ENCODE measurements around the gene OR56A4. TPM values are rescaled to one million over a fixed set of nuclear protein-coding genes. Genes with fewer than 3 reads are reported as not detected.

OR56A4 gene
- total and polyA plus RNA-seq, 2 donors: not detected

- 89% methylated on average over 4 of the region's 4 CpGs for WGBS
- no peak overlapping the region for H3K4me3 ChIP-seq (ENCODE audit: low read length in 2 of 2)
- H3K27me3 ChIP-seq (ENCODE audit: control insufficient read depth in 2 of 2, insufficient read depth in 1 of 2, low read length in 1 of 2): no peaks in the 10 kb centered on the region
- no peaks in the 10 kb centered on the region for H3K36me3 ChIP-seq (ENCODE audit: control insufficient read depth in 2 of 2, insufficient read depth in 2 of 2, low read length in 1 of 2)
- no peak for DNase-seq (ENCODE audit: low read depth in 6 of 9, low spot score in 9 of 9)
- no peaks in the 10 kb centered on the region for H3K4me1 ChIP-seq (ENCODE audit: control insufficient read depth in 2 of 2, insufficient read depth in 2 of 2, low read length in 2 of 2)
- H3K27ac ChIP-seq (ENCODE audit: low read depth in 1 of 2, low read length in 1 of 2): no peak overlapping the region
- no peaks in the 10 kb centered on the region for H3K9me3 ChIP-seq (ENCODE audit: control insufficient read depth in 2 of 2, insufficient read depth in 1 of 2, low read length in 1 of 2)
Observed at GRCh38 chr11:6012035-6012668, 5.4 kb upstream of the OR56A4 start.

GRCh38 chr11:6006395-6006794 is 351 bp downstream of the OR56A4 start:
- Histone ChIP-seq H3K27me3 (ENCODE audit: control insufficient read depth in 2 of 2, insufficient read depth in 1 of 2, low read length in 1 of 2) (no peaks in the 10 kb centered on the region), H3K4me1 (ENCODE audit: control insufficient read depth in 2 of 2, insufficient read depth in 2 of 2, low read length in 2 of 2) (no peaks in the 10 kb centered on the region), H3K9me3 (ENCODE audit: control insufficient read depth in 2 of 2, insufficient read depth in 1 of 2, low read length in 1 of 2) (no peaks in the 10 kb centered on the region), H3K4me3 (ENCODE audit: low read length in 2 of 2) (no peak overlapping the region), H3K36me3 (ENCODE audit: control insufficient read depth in 2 of 2, insufficient read depth in 2 of 2, low read length in 1 of 2) (no peaks in the 10 kb centered on the region), H3K27ac (ENCODE audit: low read depth in 1 of 2, low read length in 1 of 2) (no peak overlapping the region)
- DNase-seq (ENCODE audit: low read depth in 6 of 9, low spot score in 9 of 9): no peak

DNA sequence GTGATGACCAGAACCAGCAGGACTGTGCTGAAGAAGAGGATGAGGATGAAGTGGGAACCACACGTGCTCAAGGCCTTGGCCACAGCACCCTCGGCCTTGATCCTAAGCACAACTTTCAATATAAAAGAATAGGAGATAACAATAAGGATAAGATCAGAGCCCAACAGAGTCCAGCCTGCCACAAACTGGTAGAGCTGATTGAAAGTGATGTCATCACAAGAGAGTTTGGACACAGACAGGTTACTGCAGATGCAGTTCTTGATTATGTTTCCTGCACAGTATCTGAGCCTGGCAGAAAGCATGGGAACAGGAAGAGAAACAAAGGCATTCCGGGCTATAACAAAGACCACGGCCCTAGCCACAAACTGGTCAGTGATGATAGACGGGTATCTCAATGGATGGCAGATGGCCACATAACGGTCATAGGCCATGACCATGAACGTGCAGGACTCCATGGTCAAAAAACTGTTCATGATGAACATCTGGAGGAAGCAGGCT is 4.5 kb downstream of the OR56A4 start:
- Histone ChIP-seq H3K27ac (ENCODE audit: low read depth in 1 of 2, low read length in 1 of 2) (no peak overlapping the region), H3K4me1 (ENCODE audit: control insufficient read depth in 2 of 2, insufficient read depth in 2 of 2, low read length in 2 of 2) (no peaks in the 10 kb centered on the region), H3K27me3 (ENCODE audit: control insufficient read depth in 2 of 2, insufficient read depth in 1 of 2, low read length in 1 of 2) (no peaks in the 10 kb centered on the region), H3K36me3 (ENCODE audit: control insufficient read depth in 2 of 2, insufficient read depth in 2 of 2, low read length in 1 of 2) (no peaks in the 10 kb centered on the region), H3K9me3 (ENCODE audit: control insufficient read depth in 2 of 2, insufficient read depth in 1 of 2, low read length in 1 of 2) (no peaks in the 10 kb centered on the region), H3K4me3 (ENCODE audit: low read length in 2 of 2) (no peak overlapping the region)
- 49% methylated on average over 7 of the region's 7 CpGs for WGBS
- no peak for DNase-seq (ENCODE audit: low read depth in 6 of 9, low spot score in 9 of 9)

DNA sequence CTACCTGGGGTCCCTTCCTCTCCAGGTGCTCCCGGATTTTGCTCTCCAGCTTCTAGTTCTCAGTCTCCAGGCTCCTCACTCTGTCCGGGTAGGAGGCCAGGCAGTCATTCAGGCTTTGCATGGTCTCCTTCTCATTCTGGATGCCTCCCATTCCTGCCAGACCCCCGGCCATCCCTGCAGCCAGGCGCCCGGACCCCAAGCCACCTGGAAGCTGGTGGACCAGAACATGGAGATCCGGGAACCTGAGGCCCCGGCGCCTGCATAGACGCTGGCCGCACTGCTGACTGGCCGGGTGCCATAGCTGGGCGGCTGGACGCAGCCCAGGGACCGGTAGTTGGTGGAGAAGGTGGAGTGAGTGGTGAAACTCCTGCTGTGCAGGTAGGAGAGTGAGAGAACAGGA is 12.0 kb downstream of the OR56A4 start:
- H3K36me3 ChIP-seq (ENCODE audit: control insufficient read depth in 2 of 2, insufficient read depth in 2 of 2, low read length in 1 of 2): no peaks in the 10 kb centered on the region
- H3K9me3 ChIP-seq (ENCODE audit: control insufficient read depth in 2 of 2, insufficient read depth in 1 of 2, low read length in 1 of 2): no peaks in the 10 kb centered on the region
- no peaks in the 10 kb centered on the region for H3K27me3 ChIP-seq (ENCODE audit: control insufficient read depth in 2 of 2, insufficient read depth in 1 of 2, low read length in 1 of 2)
- DNase-seq (ENCODE audit: low read depth in 6 of 9, low spot score in 9 of 9): no peak
- no peak overlapping the region for H3K4me3 ChIP-seq (ENCODE audit: low read length in 2 of 2)
- no peaks in the 10 kb centered on the region for H3K4me1 ChIP-seq (ENCODE audit: control insufficient read depth in 2 of 2, insufficient read depth in 2 of 2, low read length in 2 of 2)
- 92% methylated on average over 14 of the region's 14 CpGs for WGBS
- H3K27ac ChIP-seq (ENCODE audit: low read depth in 1 of 2, low read length in 1 of 2): no peak overlapping the region

GRCh38 chr11:5992604-5993251 is 14.0 kb downstream of the OR56A4 start:
- no peaks in the 10 kb centered on the region for H3K9me3 ChIP-seq (ENCODE audit: control insufficient read depth in 2 of 2, insufficient read depth in 1 of 2, low read length in 1 of 2)
- no peaks in the 10 kb centered on the region for H3K4me1 ChIP-seq (ENCODE audit: control insufficient read depth in 2 of 2, insufficient read depth in 2 of 2, low read length in 2 of 2)
- H3K36me3 ChIP-seq (ENCODE audit: control insufficient read depth in 2 of 2, insufficient read depth in 2 of 2, low read length in 1 of 2): no peaks in the 10 kb centered on the region
- 66% methylated on average over 3 of the region's 3 CpGs for WGBS
- no peak overlapping the region for H3K27ac ChIP-seq (ENCODE audit: low read depth in 1 of 2, low read length in 1 of 2)
- no peaks in the 10 kb centered on the region for H3K27me3 ChIP-seq (ENCODE audit: control insufficient read depth in 2 of 2, insufficient read depth in 1 of 2, low read length in 1 of 2)
- peak in 1 of 9 donors; percentile 4 for DNase-seq (ENCODE audit: low read depth in 6 of 9, low spot score in 9 of 9)
- no peak overlapping the region for H3K4me3 ChIP-seq (ENCODE audit: low read length in 2 of 2)

DNA sequence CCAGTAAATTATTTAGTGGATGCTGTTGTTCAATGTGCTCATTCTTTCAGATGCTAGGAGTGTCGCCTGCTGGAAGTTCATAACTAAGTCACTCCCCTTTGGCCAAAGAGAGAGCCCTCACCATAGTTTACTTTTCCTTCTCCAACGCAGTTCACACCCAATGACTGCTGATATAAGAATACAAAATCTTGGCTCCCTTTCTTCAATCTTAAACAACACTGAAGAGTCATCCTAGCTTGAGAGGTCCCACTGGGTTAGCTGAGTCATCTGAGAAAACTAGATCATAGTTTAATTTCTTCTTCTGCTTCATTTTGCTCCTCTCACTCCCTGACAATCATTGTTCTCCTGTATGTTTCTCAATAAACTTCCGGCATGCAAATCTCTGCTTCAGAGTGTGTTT is 14.6 kb downstream of the OR56A4 start:
- DNase-seq (ENCODE audit: low read depth in 6 of 9, low spot score in 9 of 9): no peak
- Histone ChIP-seq H3K27ac (ENCODE audit: low read depth in 1 of 2, low read length in 1 of 2) (no peak overlapping the region), H3K36me3 (ENCODE audit: control insufficient read depth in 2 of 2, insufficient read depth in 2 of 2, low read length in 1 of 2) (no peaks in the 10 kb centered on the region), H3K4me3 (ENCODE audit: low read length in 2 of 2) (no peak overlapping the region), H3K9me3 (ENCODE audit: control insufficient read depth in 2 of 2, insufficient read depth in 1 of 2, low read length in 1 of 2) (no peaks in the 10 kb centered on the region), H3K4me1 (ENCODE audit: control insufficient read depth in 2 of 2, insufficient read depth in 2 of 2, low read length in 2 of 2) (no peaks in the 10 kb centered on the region), H3K27me3 (ENCODE audit: control insufficient read depth in 2 of 2, insufficient read depth in 1 of 2, low read length in 1 of 2) (no peaks in the 10 kb centered on the region)
- WGBS: 88% methylated on average over 3 of the region's 3 CpGs

GRCh38 chr11:5989203-5989602 is 17.5 kb downstream of the OR56A4 start:
- Histone ChIP-seq H3K27ac (ENCODE audit: low read depth in 1 of 2, low read length in 1 of 2) (no peak overlapping the region), H3K27me3 (ENCODE audit: control insufficient read depth in 2 of 2, insufficient read depth in 1 of 2, low read length in 1 of 2) (no peaks in the 10 kb centered on the region), H3K4me3 (ENCODE audit: low read length in 2 of 2) (no peak overlapping the region), H3K9me3 (ENCODE audit: control insufficient read depth in 2 of 2, insufficient read depth in 1 of 2, low read length in 1 of 2) (no peaks in the 10 kb centered on the region), H3K4me1 (ENCODE audit: control insufficient read depth in 2 of 2, insufficient read depth in 2 of 2, low read length in 2 of 2) (no peaks in the 10 kb centered on the region), H3K36me3 (ENCODE audit: control insufficient read depth in 2 of 2, insufficient read depth in 2 of 2, low read length in 1 of 2) (no peaks in the 10 kb centered on the region)
- DNase-seq (ENCODE audit: low read depth in 6 of 9, low spot score in 9 of 9): no peak
- WGBS: 94% methylated on average over 4 of the region's 4 CpGs

DNA sequence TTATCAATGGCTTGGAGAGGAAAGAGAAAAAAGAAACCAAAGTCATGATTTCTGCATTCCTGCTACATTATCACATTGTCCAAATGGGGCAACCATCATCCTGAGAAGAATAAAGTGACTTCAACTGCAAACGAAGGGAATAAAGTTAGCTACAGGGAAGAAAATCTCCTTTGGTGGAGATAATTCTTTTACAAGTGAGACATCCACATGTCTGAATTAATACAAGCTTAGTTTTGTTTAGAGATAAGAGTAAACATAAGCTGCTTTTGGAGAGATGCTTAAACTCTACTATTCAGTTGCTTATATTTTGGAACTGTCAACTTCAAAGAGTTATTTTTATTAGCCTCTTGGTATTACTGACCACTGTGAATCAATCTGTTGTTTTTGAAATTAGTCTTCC is 19.9 kb downstream of the OR56A4 start, which contains the start of gene OR52L1:
TSS of gene OR52L1 (minus strand) at position 101 of the 400 bp plus-strand sequence. CDS start at position 46, 55 bp downstream.
- Histone ChIP-seq H3K9me3 (ENCODE audit: control insufficient read depth in 2 of 2, insufficient read depth in 1 of 2, low read length in 1 of 2) (no peaks in the 10 kb centered on the region), H3K27ac (ENCODE audit: low read depth in 1 of 2, low read length in 1 of 2) (no peak within 1 kb of the TSS), H3K36me3 (ENCODE audit: control insufficient read depth in 2 of 2, insufficient read depth in 2 of 2, low read length in 1 of 2) (no peaks in the 10 kb centered on the region), H3K4me1 (ENCODE audit: control insufficient read depth in 2 of 2, insufficient read depth in 2 of 2, low read length in 2 of 2) (no peaks in the 10 kb centered on the region), H3K27me3 (ENCODE audit: control insufficient read depth in 2 of 2, insufficient read depth in 1 of 2, low read length in 1 of 2) (no peaks in the 10 kb centered on the region), H3K4me3 (ENCODE audit: low read length in 2 of 2) (no peak within 1 kb of the TSS)
- no peak for DNase-seq (ENCODE audit: low read depth in 6 of 9, low spot score in 9 of 9)
- WGBS: 78% methylated on average over 1 of the region's 1 CpG

- H3K36me3 ChIP-seq (ENCODE audit: control insufficient read depth in 2 of 2, insufficient read depth in 2 of 2, low read length in 1 of 2): no peaks in the 10 kb centered on the region
- H3K4me1 ChIP-seq (ENCODE audit: control insufficient read depth in 2 of 2, insufficient read depth in 2 of 2, low read length in 2 of 2): no peaks in the 10 kb centered on the region
- H3K9me3 ChIP-seq (ENCODE audit: control insufficient read depth in 2 of 2, insufficient read depth in 1 of 2, low read length in 1 of 2): no peaks in the 10 kb centered on the region
- no peak overlapping the region for H3K4me3 ChIP-seq (ENCODE audit: low read length in 2 of 2)
- no peak overlapping the region for H3K27ac ChIP-seq (ENCODE audit: low read depth in 1 of 2, low read length in 1 of 2)
- no peaks in the 10 kb centered on the region for H3K27me3 ChIP-seq (ENCODE audit: control insufficient read depth in 2 of 2, insufficient read depth in 1 of 2, low read length in 1 of 2)
- 61% methylated on average over 1 of the region's 1 CpG for WGBS
- no peak for DNase-seq (ENCODE audit: low read depth in 6 of 9, low spot score in 9 of 9)
Observed at GRCh38 chr11:5983443-5983842, 23.3 kb downstream of the OR56A4 start.
